T-helper 1 cell treated with Interleukin-12 subunit alpha and Interleukin-12 subunit beta and Interleukin-4 antibody, amounts not matched to agents 30 μg/mL and 1 μg/mL, for 36 hours (primary cell): Measurements from ENCODE around the gene DVL1.
"Not testable (repeated sequence)": the region's sequence is repeated elsewhere in the genome, so short reads cannot be mapped to it uniquely, and the experiment has no call there.

ENCODE experiments used
- H3K27ac Mint-ChIP-seq: one replicate; pipeline ENCODE4 v1.8.0; 2021; ENCODE audit warnings: mild to moderate bottlenecking, mixed read lengths
- H3K27me3 Mint-ChIP-seq: one replicate; pipeline ENCODE4 v1.8.0; 2021; ENCODE audit warnings: low read depth, mixed read lengths
- H3K36me3 Mint-ChIP-seq: one replicate; pipeline ENCODE4 v1.8.0; 2021; ENCODE audit warnings: low read depth, mixed read lengths
- H3K4me1 Mint-ChIP-seq: one replicate; pipeline ENCODE4 v1.8.0; 2021; ENCODE audit warnings: low read depth, mixed read lengths
- H3K4me3 Mint-ChIP-seq: one replicate; pipeline ENCODE4 v1.8.0; 2021; ENCODE audit warnings: mild to moderate bottlenecking, moderate library complexity, mixed read lengths
- H3K9me3 Mint-ChIP-seq: one replicate; pipeline ENCODE4 v1.8.0; 2021; ENCODE audit warnings: mixed read lengths

DVL1 gene

GRCh38 chr1:1349256-1350012, at the start of gene DVL1:
Gene DVL1, minus strand, starts transcription at chr1:1349418. Its CDS starts 353 bp downstream, at chr1:1349065.
- H3K9me3 Mint-ChIP-seq, result no peaks in the 10 kb centered on the region

GRCh38 chr1:1398677-1399186, 49.5 kb upstream of the DVL1 start:
- Mint-ChIP-seq H3K27ac (peak overlapping the region; percentile 87), H3K4me3 (peak overlapping the region; percentile 91), H3K4me1 (peaks cover 39% of the 10 kb centered on the region), H3K36me3 (peaks cover 50% of the 10 kb centered on the region), H3K27me3 (no peaks in the 10 kb centered on the region), H3K9me3 (no peaks in the 10 kb centered on the region)

More at GRCh38 chr1:1349256-1350012, at the start of gene DVL1:
- no peaks in the 10 kb centered on the region for H3K36me3 Mint-ChIP-seq
- peak within 1 kb of the TSS; percentile 15 for H3K27ac Mint-ChIP-seq
- H3K27me3 Mint-ChIP-seq, result peaks cover 23% of the 10 kb centered on the region
- peak within 1 kb of the TSS; percentile 75 for H3K4me3 Mint-ChIP-seq
- H3K4me1 Mint-ChIP-seq, result peaks cover 13% of the 10 kb centered on the region

GRCh38 chr1:1397839-1398523, 48.8 kb upstream of the DVL1 start:
- H3K27me3 Mint-ChIP-seq, result no peaks in the 10 kb centered on the region
- peak overlapping the region; percentile 87 for H3K27ac Mint-ChIP-seq
- H3K36me3 Mint-ChIP-seq, result peaks cover 49% of the 10 kb centered on the region
- H3K9me3 Mint-ChIP-seq, result no peaks in the 10 kb centered on the region
- H3K4me3 Mint-ChIP-seq, result peak overlapping the region; percentile 91
- peaks cover 34% of the 10 kb centered on the region for H3K4me1 Mint-ChIP-seq

- Mint-ChIP-seq H3K27ac (no peak overlapping the region), H3K27me3 (no peaks in the 10 kb centered on the region), H3K4me3 (peak overlapping the region; percentile 7), H3K36me3 (peaks cover 52% of the 10 kb centered on the region), H3K4me1 (peaks cover 17% of the 10 kb centered on the region), H3K9me3 (no peaks in the 10 kb centered on the region)
These were observed 45.9 kb upstream of the DVL1 start for GRCh38 chr1:1395166-1395565.

GRCh38 chr1:1394116-1394515, 44.9 kb upstream of the DVL1 start:
- H3K36me3 Mint-ChIP-seq, result peaks cover 55% of the 10 kb centered on the region
- H3K9me3 Mint-ChIP-seq, result no peaks in the 10 kb centered on the region
- no peaks in the 10 kb centered on the region for H3K27me3 Mint-ChIP-seq
- H3K27ac Mint-ChIP-seq, result no peak overlapping the region
- no peak overlapping the region for H3K4me3 Mint-ChIP-seq
- peaks cover 12% of the 10 kb centered on the region for H3K4me1 Mint-ChIP-seq

- Mint-ChIP-seq H3K4me3 (no peak overlapping the region), H3K27ac (no peak overlapping the region), H3K36me3 (peaks cover 55% of the 10 kb centered on the region), H3K4me1 (peaks cover 12% of the 10 kb centered on the region), H3K9me3 (no peaks in the 10 kb centered on the region), H3K27me3 (no peaks in the 10 kb centered on the region)
These were observed 44.2 kb upstream of the DVL1 start for GRCh38 chr1:1393428-1393827.

GRCh38 chr1:1393014-1393413, 43.8 kb upstream of the DVL1 start:
- Mint-ChIP-seq H3K27me3 (no peaks in the 10 kb centered on the region), H3K27ac (no peak overlapping the region), H3K36me3 (peaks cover 55% of the 10 kb centered on the region), H3K4me3 (no peak overlapping the region), H3K4me1 (peaks cover 9% of the 10 kb centered on the region), H3K9me3 (no peaks in the 10 kb centered on the region)

GRCh38 chr1:1391225-1391624, 42.0 kb upstream of the DVL1 start:
- H3K4me3 Mint-ChIP-seq, result no peak overlapping the region
- no peaks in the 10 kb centered on the region for H3K9me3 Mint-ChIP-seq
- no peaks in the 10 kb centered on the region for H3K27me3 Mint-ChIP-seq
- H3K36me3 Mint-ChIP-seq, result peaks cover 69% of the 10 kb centered on the region
- H3K4me1 Mint-ChIP-seq, result peaks cover 4% of the 10 kb centered on the region
- H3K27ac Mint-ChIP-seq, result no peak overlapping the region

GRCh38 chr1:1390675-1391074, 41.5 kb upstream of the DVL1 start:
- Mint-ChIP-seq H3K36me3 (peaks cover 71% of the 10 kb centered on the region), H3K27me3 (no peaks in the 10 kb centered on the region), H3K4me1 (peaks cover 4% of the 10 kb centered on the region), H3K4me3 (no peak overlapping the region), H3K27ac (no peak overlapping the region), H3K9me3 (no peaks in the 10 kb centered on the region)

GRCh38 chr1:1388078-1388472, 38.9 kb upstream of the DVL1 start:
- Mint-ChIP-seq H3K27ac (no peak overlapping the region), H3K36me3 (peaks cover 53% of the 10 kb centered on the region), H3K9me3 (no peaks in the 10 kb centered on the region), H3K4me3 (no peak overlapping the region), H3K27me3 (no peaks in the 10 kb centered on the region), H3K4me1 (no peaks in the 10 kb centered on the region)

GRCh38 chr1:1387098-1388077, 38.2 kb upstream of the DVL1 start:
- Mint-ChIP-seq H3K9me3 (no peaks in the 10 kb centered on the region), H3K4me3 (no peak overlapping the region), H3K27me3 (no peaks in the 10 kb centered on the region), H3K27ac (no peak overlapping the region), H3K4me1 (no peaks in the 10 kb centered on the region), H3K36me3 (peaks cover 50% of the 10 kb centered on the region)

- no peak overlapping the region for H3K4me3 Mint-ChIP-seq
- no peak overlapping the region for H3K27ac Mint-ChIP-seq
- peaks cover 39% of the 10 kb centered on the region for H3K36me3 Mint-ChIP-seq
- H3K27me3 Mint-ChIP-seq, result no peaks in the 10 kb centered on the region
- no peaks in the 10 kb centered on the region for H3K4me1 Mint-ChIP-seq
- no peaks in the 10 kb centered on the region for H3K9me3 Mint-ChIP-seq
These were observed 36.7 kb upstream of the DVL1 start for GRCh38 chr1:1385931-1386330.

GRCh38 chr1:1385339-1385738, 36.1 kb upstream of the DVL1 start:
- not testable (repeated sequence) for H3K4me3 Mint-ChIP-seq, H3K27me3 Mint-ChIP-seq, H3K27ac Mint-ChIP-seq, H3K4me1 Mint-ChIP-seq, H3K9me3 Mint-ChIP-seq
- H3K36me3 Mint-ChIP-seq, result peaks cover 34% of the 10 kb centered on the region

GRCh38 chr1:1381294-1381693, 32.1 kb upstream of the DVL1 start:
- no peak overlapping the region for H3K4me3 Mint-ChIP-seq
- no peaks in the 10 kb centered on the region for H3K4me1 Mint-ChIP-seq
- H3K9me3 Mint-ChIP-seq, result no peaks in the 10 kb centered on the region
- no peaks in the 10 kb centered on the region for H3K27me3 Mint-ChIP-seq
- H3K27ac Mint-ChIP-seq, result no peak overlapping the region
- peaks cover 8% of the 10 kb centered on the region for H3K36me3 Mint-ChIP-seq
